ENCODE measurements around the gene RHEB. TPM values are rescaled to one million over a fixed set of nuclear protein-coding genes. Genes with fewer than 3 reads are reported as not detected.
A peak's percentile ranks its signal among the peaks of the same experiment; 100 is the strongest.

Gene RHEB
- total RNA-seq, 4 donors from 2014 or later: 34.7 to 46.9 (median 41.5) TPM

- TF ChIP-seq POLR2A (IDR thresholded peaks at IDR 0.05): no peak
- Histone ChIP-seq H3K27me3 (no peaks in the 10 kb centered on the region), H3K4me1 (peaks cover 0 to 16% (median 0%) of the 10 kb centered on the region in 4 donors), H3K36me3 (no peaks in the 10 kb centered on the region), H3K27ac (no peak overlapping the region), H3K9me3 (no peaks in the 10 kb centered on the region), H3K4me3 (no peak overlapping the region)
- DNase-seq: no peak
These were observed 83.7 kb downstream of the RHEB start for GRCh38 chr7:151435971-151436370.

- Histone ChIP-seq H3K36me3 (no peaks in the 10 kb centered on the region), H3K4me3 (no peak overlapping the region), H3K4me1 (peaks cover 0 to 10% (median 0%) of the 10 kb centered on the region in 4 donors), H3K9me3 (no peaks in the 10 kb centered on the region), H3K27ac (no peak overlapping the region), H3K27me3 (no peaks in the 10 kb centered on the region)
- no peak for TF ChIP-seq POLR2A (IDR thresholded peaks at IDR 0.05)
- TF ChIP-seq CTCF (IDR thresholded peaks at IDR 0.05): no peak
- DNase-seq: no peak
These were observed 84.4 kb downstream of the RHEB start for GRCh38 chr7:151435103-151435916.

DNA sequence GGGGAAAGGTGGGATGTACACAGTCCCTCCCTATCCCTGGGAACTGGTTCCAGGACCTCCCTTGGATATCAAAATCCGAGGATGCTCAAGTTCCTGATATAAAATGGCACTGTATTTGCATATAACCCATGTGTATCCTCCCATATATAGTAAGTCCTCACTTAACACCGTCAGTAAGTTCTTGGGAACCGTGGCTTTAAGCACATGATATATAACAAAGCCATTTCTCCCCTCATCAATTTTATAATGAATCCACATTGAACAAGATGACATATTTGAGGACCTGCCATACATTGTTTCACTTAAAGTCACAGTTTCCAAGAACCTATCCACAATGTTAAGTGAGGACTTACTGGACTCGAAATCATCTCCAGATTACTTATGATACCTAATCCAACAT lies 85.1 kb downstream of the RHEB start:
- Histone ChIP-seq H3K27me3 (no peaks in the 10 kb centered on the region), H3K36me3 (no peaks in the 10 kb centered on the region), H3K27ac (no peak overlapping the region), H3K4me1 (peaks cover 0 to 2% (median 0%) of the 10 kb centered on the region in 4 donors), H3K4me3 (no peak overlapping the region), H3K9me3 (no peaks in the 10 kb centered on the region)
- TF ChIP-seq CTCF (IDR thresholded peaks at IDR 0.05) (no peak), POLR2A (IDR thresholded peaks at IDR 0.05) (no peak)
- no peak for DNase-seq

- H3K9me3 ChIP-seq: no peaks in the 10 kb centered on the region
- TF ChIP-seq CTCF (IDR thresholded peaks at IDR 0.05) (no peak), POLR2A (IDR thresholded peaks at IDR 0.05) (no peak)
- H3K4me3 ChIP-seq: no peak overlapping the region
- peaks cover 0 to 5% (median 0%) of the 10 kb centered on the region in 4 donors for H3K4me1 ChIP-seq
- H3K27me3 ChIP-seq: no peaks in the 10 kb centered on the region
- H3K36me3 ChIP-seq: no peaks in the 10 kb centered on the region
- DNase-seq: no peak
- no peak overlapping the region for H3K27ac ChIP-seq
These were observed 85.8 kb downstream of the RHEB start for GRCh38 chr7:151433721-151434400.

GRCh38 chr7:151432658-151433521 lies 86.8 kb downstream of the RHEB start:
- no peaks in the 10 kb centered on the region for H3K9me3 ChIP-seq
- TF ChIP-seq POLR2A (IDR thresholded peaks at IDR 0.05): no peak
- TF ChIP-seq CTCF (IDR thresholded peaks at IDR 0.05): peak in 2 of 6 experiments; percentile 11
- peaks cover 0 to 6% (median 0%) of the 10 kb centered on the region in 4 donors for H3K4me1 ChIP-seq
- no peaks in the 10 kb centered on the region for H3K27me3 ChIP-seq
- H3K4me3 ChIP-seq: no peak overlapping the region
- peak overlapping the region in 1 of 4 donors; percentile 38 for H3K27ac ChIP-seq
- DNase-seq: peak in 1 of 3 donors; percentile 28
- H3K36me3 ChIP-seq: no peaks in the 10 kb centered on the region

Data from Peyer's patch (tissue), 4 donors.